ENCODE results near the gene DGKA.

DNA sequence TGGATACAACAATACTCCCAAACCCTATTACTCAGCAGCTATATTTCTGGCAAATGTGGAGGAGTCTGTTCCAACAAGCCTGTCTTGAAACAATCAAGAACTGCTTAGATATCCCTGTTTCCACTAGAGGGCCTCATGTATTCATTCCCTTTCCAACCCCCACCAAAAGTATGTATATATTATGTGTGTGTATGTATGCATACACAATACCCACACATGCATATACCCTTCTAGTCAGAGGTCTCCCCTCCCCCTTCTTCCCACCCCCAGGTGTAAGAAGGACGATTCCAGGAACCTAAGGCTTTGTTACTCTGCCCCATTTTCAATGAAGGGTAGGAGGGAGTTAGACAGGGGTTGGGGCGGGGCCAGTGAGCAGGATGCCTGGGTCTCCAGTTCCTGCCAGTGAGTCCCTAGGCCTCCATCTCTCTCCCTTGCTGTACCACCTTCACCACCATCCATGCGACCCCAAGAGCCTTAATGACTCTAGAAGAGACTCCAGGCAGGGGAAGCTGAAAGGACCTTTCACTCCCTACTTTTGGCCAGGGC, at the start of gene DGKA:
- TF ChIP-seq CTCF (IDR thresholded peaks at IDR 0.05; ENCODE audit: low read depth, low read length) (peak; percentile 70), EZH2phosphoT487 (IDR thresholded peaks at IDR 0.05; ENCODE audit: low read depth) (no peak)

All from OCI-LY3 (cell line).